ENCODE measurements around the gene DPP6. TPM values are rescaled to one million over a fixed set of nuclear protein-coding genes. Genes with fewer than 3 reads are reported as not detected.

The DPP6 gene
- total RNA-seq, 1 experiment from 2014 or later, result not detected

DNA sequence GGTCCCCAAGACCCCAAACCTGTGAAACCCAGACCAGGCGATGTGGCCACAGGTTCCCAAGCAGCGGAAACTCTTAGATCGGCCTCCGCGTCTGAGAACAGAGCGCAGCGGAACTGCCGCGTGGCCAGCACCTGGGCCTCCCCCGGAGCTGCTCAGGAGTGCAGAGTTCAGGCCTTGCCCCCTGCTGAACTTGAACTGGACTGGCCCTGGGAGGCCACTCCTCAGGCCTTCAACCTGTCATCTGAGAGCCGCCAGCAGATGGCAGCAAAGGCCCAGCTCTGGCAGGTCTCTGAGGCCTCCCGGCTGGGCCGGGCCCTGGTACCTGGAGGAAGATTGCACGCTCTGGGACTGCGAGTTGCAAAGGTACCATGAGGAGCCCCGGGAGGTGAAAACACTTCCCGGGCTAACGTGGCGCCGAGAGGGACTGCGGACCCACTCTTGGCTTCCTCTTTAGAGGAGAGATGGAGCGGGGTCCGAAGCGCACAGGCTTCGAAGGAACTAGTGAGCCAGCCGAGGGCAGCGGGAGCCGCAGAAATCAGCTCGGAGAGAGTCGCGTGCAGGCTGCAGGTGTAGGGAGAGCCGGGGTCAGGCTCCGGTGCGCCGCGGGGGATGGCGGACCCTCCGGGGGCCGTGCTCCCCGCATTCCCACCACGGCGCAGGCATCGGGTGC, 861.6 kb downstream of the DPP6 start:
- Histone ChIP-seq H3K27me3 (ENCODE audit: control insufficient read depth, insufficient read depth, low read length) (no peaks in the 10 kb centered on the region), H3K4me3 (ENCODE audit: low read depth in 2 of 2, low read length in 2 of 2) (no peak overlapping the region), H3K36me3 (ENCODE audit: control insufficient read depth, insufficient read depth, low read length) (no peaks in the 10 kb centered on the region), H3K27ac (ENCODE audit: low read length) (no peak overlapping the region), H3K4me1 (ENCODE audit: control insufficient read depth, insufficient read depth, low read length) (no peaks in the 10 kb centered on the region; the same call in 1 of the 2 replicates), H3K9me3 (ENCODE audit: control insufficient read depth, insufficient read depth, low read depth, low read length) (no peaks in the 10 kb centered on the region)
- TF ChIP-seq, protein P1, sequence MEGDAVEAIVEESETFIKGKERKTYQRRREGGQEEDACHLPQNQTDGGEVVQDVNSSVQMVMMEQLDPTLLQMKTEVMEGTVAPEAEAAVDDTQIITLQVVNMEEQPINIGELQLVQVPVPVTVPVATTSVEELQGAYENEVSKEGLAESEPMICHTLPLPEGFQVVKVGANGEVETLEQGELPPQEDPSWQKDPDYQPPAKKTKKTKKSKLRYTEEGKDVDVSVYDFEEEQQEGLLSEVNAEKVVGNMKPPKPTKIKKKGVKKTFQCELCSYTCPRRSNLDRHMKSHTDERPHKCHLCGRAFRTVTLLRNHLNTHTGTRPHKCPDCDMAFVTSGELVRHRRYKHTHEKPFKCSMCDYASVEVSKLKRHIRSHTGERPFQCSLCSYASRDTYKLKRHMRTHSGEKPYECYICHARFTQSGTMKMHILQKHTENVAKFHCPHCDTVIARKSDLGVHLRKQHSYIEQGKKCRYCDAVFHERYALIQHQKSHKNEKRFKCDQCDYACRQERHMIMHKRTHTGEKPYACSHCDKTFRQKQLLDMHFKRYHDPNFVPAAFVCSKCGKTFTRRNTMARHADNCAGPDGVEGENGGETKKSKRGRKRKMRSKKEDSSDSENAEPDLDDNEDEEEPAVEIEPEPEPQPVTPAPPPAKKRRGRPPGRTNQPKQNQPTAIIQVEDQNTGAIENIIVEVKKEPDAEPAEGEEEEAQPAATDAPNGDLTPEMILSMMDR (IDR thresholded peaks at IDR 0.05), result peak; percentile 93
- no peak for TF ChIP-seq REST (IDR thresholded peaks at IDR 0.05; ENCODE audit: insufficient read depth in 1 of 2, low read depth in 2 of 2, low read length in 1 of 2)
- ATAC-seq (peak; percentile 98), DNase-seq (ENCODE audit: low read depth, low spot score) (peak; percentile 57)
- BruUV-seq (replicated peaks), result no TSS peak
- ChIA-PET CTCF (no interaction called here), POLR2A (no interaction called here)
- in situ Hi-C loops (cut with HindIII; ENCODE audit: low pct_unique_long_range_greater_than_20kb, low sequenced_read_pairs) (no loop called here), intact Hi-C loops (cut with micrococcal nuclease; ENCODE audit: unreplicated experiment) (no loop called here)

DNA sequence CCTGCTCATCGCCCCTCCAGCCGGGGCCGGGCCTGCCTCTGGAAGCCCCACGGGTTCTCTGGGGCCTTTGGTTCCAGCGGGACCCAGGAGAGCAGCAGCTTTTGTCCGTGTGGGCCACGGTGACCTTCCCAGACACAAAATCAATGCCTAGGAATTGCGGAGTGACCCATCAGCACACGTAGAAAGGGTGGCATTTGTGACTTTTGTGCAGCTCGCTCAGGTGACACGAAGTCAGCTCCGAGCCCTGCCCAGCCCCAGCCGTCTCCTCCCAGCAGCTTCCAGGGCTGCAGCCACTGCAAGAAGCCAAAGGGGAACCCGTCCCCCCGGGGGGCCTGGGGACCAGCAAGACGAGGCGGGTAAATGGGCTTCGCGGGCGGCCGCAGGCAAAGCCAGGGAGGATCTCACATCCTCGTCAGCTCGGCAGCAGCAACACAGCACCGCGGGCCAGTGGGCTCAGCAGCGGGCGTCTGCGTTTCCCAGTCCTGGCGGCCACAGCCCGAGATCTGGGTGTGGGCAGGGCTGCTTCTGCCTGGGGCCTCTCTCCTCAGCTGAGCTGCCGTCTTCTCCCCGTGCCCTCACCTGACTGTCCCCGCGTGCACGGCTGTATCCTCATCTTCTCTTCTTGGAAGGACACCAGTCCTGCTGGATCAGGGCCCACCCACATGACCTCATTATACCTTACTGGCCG, 862.3 kb downstream of the DPP6 start:
- DNase-seq (ENCODE audit: low read depth, low spot score) (no peak), ATAC-seq (peak; percentile 10; the same call in 1 of the 2 replicates)
- no peaks in the 10 kb centered on the region for H3K27me3 ChIP-seq (ENCODE audit: control insufficient read depth, insufficient read depth, low read length)
- no peaks in the 10 kb centered on the region for H3K36me3 ChIP-seq (ENCODE audit: control insufficient read depth, insufficient read depth, low read length)
- ChIA-PET CTCF (no interaction called here), POLR2A (no interaction called here)
- in situ Hi-C loops (cut with HindIII; ENCODE audit: low pct_unique_long_range_greater_than_20kb, low sequenced_read_pairs), result no loop called here
- no TSS peak for BruUV-seq (replicated peaks)
- no peaks in the 10 kb centered on the region; the same call in 1 of the 2 replicates for H3K4me1 ChIP-seq (ENCODE audit: control insufficient read depth, insufficient read depth, low read length)
- no peaks in the 10 kb centered on the region for H3K9me3 ChIP-seq (ENCODE audit: control insufficient read depth, insufficient read depth, low read depth, low read length)
- H3K4me3 ChIP-seq (ENCODE audit: low read depth in 2 of 2, low read length in 2 of 2), result no peak overlapping the region
- no peak for TF ChIP-seq SIN3A (IDR thresholded peaks at IDR 0.05; ENCODE audit: borderline replicate concordance, insufficient read depth, low read depth, low read length)
- TF ChIP-seq, protein P1 (IDR thresholded peaks at IDR 0.05), result no peak
- TF ChIP-seq POLR2AphosphoS5 (IDR thresholded peaks at IDR 0.05; ENCODE audit: low read depth, low read length), result no peak
- intact Hi-C loops (cut with micrococcal nuclease; ENCODE audit: unreplicated experiment), result no loop called here
- no peak overlapping the region for H3K27ac ChIP-seq (ENCODE audit: low read length)

All from Panc1 (cell line).